Hematopoietic multipotent progenitor cell treated with erythropoietin and hydrocortisone succinate and interleukin-3 and kit ligand, for 6 days (in vitro differentiated cells): Measurements from ENCODE around the gene TUBG1.

ENCODE experiments used
- DNase-seq: peaks from one replicate; pipeline ENCODE4 v3.0.0-alpha.2; 2015

Gene TUBG1

DNA sequence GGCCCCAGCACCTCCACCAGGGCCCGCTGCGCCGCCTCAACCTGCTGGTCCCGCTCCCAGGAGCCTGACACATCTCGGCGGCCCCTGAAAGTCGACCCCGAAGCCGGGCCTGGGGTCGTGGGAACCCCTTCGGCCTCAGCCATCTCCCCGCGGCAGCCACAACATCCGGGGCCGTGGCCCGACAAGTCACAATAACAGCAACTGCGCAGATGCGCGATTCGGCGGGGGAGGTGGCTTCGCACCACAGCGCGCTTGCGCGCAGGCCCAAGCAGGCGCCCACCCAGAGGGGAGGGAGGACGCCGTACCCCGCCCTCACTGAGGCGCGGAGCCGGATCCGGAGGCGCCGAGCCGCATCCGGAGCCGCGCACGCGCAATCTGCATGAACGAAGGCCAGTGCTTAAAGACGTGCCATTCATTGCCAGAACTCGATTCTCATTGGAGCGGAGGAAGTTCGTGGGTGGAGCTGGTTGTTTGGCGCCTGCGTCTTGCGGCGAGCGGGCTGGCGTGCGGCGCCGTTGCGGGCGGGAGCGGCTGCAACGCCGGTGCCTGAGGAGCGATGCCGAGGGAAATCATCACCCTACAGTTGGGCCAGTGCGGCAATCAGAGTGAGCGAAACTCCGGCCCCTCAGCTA, at the start of gene TUBG1, which contains the start of gene RETREG3:
TUBG1 (plus strand) TSS at position 502 of the 632 bp plus-strand sequence; CDS start at position 557, 55 bp downstream.
RETREG3 (minus strand) TSS at position 193 of the 632 bp plus-strand sequence; CDS start at position 143, 50 bp downstream.
- DNase-seq = peak; percentile 100

DNA sequence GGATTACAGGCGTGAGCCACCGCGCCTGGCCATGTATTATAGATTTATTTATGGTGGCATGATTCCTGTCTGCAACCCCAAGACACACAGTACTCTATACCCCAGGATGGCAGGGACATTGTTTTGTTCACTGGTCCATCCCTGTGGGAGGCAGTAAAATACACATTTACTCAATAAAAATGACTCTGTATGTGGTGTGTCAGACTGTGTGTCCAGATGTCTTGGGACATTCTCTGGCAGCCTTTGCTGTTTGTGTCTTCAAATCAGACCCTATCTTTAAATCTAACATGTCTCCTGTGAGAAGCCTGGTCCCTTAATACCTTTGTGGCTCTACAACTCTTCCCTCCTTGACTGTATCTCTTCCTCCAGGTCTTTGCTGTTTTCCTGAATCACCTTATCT, 49.2 kb upstream of the TUBG1 start:
- DNase-seq = no peak

DNA sequence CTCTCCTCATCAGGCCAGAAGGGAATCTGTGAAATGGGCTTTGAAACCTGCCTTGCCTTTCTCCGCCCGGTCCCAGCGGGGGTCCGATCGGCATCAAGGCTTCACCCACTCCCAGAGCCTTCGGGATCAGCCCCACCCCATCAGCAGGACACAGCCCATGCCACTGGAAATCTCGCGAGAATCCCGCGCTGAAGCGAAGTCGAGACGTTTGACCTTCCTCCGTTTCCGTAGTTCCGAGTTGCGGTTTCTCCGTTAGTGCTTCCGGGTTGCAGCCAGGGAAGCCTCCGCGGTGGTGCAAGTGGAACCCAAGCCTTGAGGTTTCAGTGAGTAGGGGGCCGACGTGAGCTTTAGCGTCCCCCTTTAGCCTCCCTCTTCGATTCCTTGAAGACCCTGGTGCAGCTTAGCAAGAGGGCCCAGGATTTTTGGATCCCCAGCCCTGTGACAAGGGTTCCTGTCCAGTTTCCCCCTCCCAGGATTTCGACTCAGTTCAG, 47.5 kb upstream of the TUBG1 start, which contains the start of gene COASY:
COASY (plus strand) TSS at position 252 of the 491 bp plus-strand sequence. CDS start 475 bp downstream, outside the sequence.
- peak; percentile 98 for DNase-seq

DNA sequence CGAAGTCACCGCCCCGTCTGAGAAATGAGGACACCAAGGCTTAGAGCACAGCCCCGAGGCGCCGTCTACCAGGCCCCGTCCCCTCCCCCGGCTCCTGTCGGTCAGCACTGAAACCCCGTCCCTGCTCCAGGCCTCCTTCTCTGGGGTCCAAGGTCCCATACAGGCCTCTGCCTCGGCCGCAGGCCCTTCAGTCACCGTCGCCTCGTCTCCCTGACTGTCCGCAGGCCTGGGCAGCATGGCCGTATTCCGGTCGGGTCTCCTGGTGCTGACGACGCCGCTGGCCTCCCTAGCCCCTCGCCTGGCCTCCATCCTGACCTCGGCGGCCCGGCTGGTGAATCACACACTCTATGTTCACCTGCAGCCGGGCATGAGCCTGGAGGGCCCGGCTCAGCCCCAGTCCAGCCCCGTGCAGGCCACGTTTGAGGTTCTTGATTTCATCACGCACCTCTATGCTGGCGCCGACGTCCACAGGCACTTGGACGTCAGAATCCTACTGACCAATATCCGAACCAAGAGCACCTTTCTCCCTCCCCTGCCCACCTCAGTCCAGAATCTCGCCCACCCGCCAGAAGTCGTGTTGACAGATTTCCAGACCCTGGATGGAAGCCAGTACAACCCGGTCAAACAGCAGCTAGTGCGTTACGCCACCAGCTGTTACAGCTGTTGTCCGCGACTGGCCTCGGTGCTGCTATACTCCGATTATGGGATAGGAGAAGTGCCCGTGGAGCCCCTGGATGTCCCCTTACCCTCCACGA, 46.9 kb upstream of the TUBG1 start:
- DNase-seq = peak; percentile 53

DNA sequence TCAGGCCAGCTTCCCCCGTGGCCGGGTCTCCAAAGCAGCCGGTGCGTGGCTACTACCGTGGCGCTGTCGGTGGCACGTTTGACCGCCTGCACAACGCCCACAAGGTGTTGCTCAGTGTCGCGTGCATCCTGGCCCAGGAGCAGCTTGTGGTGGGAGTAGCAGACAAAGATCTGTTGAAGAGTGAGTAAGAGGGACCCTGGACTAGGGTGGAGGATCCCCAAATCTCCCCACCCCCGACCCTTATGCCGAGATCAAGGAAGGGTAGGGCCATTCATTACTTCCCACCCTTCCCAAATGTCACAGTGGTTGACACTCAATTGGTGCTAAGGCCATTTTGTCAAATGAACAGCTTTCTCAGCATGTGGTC, 46.4 kb upstream of the TUBG1 start:
- DNase-seq = no peak

DNA sequence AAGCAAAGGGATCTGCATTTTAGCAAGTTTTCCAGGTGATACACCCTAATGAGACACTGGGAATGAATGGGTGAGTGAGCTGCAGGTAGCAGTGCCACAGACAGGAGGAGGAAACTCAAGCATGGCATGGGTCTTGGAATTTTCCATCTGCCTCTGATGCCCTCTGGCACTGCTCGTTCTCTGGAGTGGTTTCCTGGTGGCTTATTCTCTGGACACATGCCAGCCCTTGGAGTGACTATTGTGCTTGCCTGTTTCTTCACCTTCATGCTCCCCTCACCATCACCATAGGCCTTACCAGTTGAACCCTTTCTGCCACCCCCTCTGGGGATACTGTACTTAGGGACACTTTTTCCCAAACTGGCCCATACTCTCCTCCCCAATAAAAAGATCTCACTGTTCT, 45.9 kb upstream of the TUBG1 start:
- DNase-seq = no peak

DNA sequence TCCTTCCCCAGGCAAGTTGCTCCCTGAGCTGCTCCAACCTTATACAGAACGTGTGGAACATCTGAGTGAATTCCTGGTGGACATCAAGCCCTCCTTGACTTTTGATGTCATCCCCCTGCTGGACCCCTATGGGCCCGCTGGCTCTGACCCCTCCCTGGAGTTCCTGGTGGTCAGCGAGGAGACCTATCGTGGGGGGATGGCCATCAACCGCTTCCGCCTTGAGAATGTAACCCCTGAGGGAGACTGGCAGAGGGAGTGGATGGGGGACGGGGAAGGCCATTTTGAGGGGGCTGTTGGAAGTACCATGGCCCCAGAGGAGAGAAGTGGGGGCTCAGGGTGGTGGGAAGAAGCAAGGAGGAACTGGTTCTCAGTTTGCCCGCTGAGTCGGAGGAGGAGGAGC, 45.5 kb upstream of the TUBG1 start:
- DNase-seq = no peak

DNA sequence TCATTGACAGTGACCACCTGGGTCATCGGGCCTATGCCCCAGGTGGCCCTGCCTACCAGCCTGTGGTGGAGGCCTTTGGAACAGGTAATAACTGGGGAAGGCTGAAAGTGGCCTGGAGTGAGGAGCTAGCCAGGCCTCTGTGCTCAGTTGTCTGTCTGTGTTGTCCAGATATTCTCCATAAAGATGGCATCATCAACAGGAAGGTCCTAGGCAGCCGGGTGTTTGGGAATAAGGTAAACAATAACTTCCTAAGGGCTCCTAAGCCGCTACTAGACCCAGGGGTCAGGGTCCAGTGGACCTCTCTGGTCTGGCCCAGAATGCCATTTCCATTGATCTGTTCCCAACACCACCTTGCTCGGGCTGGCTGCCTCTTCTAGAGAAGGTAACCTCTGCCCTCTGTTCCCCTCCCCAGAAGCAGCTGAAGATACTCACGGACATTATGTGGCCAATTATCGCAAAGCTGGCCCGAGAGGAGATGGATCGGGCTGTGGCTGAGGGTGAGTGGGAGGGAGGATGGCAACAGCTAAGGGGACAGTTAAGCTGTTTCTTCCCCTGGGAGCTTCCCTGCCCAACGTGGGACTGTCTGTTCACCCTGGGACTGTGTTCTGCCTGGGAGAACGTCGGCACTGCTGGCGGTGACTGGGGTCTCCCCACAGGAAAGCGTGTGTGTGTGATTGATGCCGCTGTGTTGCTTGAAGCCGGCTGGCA, 44.5 kb upstream of the TUBG1 start:
- DNase-seq = no peak

DNA sequence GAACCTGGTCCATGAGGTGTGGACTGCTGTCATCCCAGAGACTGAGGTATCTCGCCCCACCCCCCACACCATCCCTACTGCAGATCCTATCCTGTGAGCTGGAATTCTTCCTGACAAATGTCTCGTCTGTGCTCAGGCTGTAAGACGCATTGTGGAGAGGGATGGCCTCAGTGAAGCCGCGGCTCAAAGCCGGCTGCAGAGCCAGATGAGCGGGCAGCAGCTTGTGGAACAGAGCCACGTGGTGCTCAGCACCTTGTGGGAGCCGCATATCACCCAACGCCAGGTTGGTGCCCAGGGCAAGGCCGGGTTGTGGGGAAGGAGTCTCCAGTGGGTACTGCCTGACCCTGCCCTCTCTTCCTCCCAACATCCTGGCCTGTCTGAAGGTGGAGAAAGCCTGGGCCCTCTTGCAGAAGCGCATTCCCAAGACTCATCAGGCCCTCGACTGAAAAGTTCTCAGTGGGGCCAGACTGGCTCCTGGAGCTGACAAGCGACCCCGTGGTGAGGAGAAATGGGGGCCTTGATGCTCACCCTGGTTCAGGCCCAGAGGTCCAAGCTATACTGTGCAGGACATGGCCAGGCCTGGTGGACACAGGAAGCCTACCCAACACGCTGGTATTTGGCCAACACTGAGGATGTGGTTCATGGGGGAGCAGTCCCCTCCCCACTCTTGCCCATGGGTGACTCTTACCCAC, 43.8 kb upstream of the TUBG1 start:
- DNase-seq = no peak

DNA sequence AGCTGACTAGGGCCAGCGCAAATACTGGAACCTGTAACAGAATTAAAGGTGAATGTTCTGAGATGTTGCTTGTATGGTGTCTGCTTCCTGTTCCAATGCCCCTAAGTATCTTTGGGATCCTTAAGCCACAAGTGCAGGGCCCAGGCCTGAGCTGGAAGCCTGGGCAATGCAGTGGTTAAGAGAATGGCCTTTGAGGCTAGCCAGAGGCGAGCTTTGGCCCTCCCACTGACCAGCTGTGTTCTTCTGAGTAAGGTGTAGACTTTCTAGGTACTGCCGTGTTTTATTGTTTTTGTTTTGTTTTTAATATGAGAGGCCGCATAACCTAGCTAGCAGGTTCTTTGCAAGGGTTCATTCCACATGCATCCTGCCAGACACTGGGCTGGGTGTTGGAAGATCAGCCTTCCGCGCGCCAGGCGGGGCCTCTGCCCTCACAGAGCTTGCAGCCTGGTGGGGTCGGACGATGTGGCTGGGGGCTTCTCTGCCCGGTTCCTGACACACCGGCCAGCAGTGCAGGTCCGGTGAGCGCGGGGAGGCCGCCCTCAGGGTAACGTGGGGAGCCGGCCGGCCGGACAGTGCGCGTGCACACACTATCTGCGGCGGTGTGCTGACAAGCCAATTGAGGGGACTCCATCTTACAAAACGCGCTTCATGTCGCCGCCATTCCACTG, 43.1 kb upstream of the TUBG1 start:
- DNase-seq = no peak

DNA sequence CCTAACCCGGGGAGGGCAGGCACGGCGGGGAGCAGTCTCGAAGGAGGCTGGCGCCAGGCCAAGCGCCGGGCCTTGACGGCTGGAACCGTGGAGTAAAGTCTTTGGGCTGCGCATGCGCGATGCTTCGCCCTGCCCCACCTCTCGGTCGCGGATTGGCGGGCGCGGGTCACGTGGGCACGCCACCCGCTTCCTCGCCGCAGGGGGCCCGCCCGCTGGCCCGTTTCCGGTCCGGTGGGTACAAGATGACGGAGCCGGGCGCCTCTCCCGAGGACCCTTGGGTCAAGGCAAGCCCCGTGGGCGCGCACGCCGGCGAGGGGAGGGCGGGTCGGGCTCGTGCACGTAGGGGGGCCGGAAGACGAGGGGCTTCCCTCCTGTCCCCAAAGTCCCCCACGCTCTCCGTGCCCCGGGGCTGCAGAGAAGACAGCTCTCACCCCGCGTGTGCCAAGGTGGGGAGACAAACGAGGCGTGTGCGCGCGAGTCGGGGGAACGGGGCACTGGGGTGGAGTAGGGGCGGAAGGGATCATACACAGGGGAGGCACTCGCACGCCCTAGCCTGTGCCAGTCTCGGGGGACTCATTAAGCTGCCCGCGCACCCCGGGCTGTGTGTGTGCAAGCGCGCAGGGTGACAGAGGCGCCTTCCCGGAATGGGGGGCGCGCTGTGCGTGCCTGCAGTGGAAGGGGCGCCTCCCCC, 42.5 kb upstream of the TUBG1 start, which contains the start of gene MLX:
MLX (plus strand) TSS at position 218 of the 691 bp plus-strand sequence; CDS start at position 243, 25 bp downstream.
- peak; percentile 99 for DNase-seq

DNA sequence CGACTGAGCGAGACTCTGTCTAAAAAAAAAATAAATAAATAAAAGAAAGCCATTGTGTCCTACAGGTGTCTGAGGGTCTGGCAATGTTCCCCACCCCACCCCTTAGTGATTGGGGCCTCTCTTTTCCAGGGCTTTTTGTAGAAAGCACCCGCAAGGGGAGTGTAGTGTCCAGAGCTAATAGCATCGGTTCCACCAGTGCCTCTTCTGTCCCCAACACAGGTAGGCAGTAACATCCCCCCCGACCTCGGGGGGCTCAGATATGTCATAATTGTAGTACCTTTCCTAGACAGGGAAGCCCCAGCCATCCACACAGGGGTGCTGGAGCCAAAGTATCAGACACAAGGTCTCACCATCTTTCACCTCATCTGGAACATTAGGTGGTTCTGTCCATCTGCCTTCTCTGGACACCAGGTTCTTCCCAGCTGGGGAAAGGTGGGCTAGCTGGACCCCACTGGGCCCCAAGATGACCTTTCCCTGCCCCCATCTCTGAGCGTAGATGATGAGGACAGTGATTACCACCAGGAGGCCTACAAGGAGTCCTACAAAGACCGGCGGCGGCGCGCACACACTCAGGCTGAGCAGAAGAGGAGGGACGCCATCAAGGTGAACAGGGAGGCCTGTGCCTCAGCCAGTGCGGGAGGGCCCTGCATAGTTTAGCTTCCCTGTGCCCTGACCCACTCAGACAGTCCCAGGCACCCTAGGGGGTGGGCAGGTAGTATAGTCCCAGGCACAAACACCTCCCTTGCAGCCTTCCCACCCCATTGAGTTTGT, 41.0 kb upstream of the TUBG1 start:
- DNase-seq = no peak

DNA sequence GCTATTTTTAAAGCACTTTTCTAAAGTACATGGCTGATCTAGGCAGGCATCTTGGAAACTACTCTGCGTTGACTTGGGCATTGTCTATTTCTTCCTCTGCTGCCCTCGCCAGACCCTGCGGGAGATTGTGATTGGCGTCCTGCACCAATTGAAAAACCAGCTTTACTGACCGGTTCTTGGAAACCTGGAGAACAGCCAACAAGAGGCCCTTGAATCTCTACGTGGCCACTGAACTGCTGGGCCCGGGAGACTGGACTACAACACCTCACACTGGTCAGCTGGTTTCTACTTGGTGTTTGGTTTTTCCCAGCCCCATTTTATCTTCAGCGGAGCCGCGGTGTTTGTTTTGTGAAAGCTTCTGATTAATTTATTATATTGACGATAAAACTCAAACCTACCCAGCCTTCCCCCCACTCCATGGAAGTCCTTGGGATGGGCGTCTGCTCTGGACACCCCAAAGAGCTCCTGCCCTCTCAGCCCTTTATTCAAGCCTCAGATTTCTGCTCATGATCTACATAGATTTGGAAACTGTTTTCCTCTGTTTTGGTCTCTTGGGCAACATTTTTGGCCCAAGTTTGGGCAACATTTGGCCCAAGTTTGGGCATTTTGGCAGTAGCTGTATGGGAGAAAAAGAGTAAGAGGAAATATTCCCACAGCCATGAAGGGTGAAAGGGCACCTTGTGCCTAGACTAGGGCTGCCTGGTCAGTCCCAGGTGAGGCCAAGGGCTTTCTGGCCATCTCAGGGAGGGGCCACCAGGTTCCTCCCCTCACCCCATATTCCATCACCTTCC, 37.9 kb upstream of the TUBG1 start:
- DNase-seq = no peak

DNA sequence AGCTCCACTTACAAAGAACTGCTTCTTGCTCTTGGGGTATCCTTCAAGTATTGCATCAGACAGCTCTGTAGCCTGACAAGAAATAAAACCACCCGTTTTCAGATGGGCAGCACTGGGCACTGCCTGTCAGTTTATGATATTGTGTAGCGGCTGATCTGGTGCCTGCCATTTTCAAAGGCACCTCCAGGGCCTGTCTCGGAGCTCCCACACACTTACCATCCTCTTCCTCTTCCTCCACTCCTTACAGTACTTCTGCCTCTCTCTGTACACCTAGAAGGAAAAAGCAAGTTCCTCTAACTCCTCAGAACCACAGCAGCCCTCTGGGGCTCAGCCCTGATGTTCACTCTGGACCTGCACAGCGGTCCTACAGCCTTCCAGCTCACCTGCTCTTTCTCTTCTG, 36.4 kb upstream of the TUBG1 start:
- DNase-seq = no peak

DNA sequence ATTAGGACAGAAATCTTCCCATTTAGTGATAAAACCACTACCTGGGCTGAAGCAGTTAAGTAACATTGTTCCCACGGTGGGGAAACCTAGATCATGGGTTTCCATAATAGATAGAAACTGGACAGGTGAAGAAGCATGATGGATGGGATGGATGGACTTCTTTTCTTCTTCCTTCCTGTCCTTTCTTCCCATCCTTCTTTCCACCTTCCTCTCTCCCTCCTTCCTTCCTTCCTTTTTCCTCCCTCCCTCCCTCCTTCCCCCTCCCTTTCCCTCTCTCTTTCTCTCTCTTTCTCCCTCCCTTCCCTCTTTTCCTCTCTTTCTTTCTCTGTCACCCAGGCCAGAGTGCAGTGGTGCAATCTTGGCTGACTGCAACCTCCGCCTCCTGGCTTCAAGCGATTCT, 35.0 kb upstream of the TUBG1 start:
- no peak for DNase-seq

DNA sequence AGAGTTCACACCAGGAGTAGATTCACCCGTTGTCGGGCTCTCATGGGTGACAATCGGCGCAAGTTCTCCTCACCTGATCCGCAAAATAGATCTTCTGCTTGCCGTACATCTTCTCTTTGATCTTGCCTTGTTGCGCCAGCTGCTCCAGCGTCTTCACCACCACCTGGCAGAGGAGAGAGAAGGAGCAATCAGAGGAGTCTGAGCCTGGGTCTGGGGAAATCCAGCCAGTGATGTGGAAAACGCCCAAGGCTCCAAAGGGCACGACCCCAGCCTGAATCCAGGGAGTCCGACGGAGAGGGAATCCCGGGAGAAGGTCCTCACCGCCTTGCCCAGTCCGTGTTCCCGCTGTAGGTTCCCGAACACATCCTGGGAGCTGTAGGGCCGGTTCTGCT, 32.3 kb upstream of the TUBG1 start:
- DNase-seq = peak; percentile 34

DNA sequence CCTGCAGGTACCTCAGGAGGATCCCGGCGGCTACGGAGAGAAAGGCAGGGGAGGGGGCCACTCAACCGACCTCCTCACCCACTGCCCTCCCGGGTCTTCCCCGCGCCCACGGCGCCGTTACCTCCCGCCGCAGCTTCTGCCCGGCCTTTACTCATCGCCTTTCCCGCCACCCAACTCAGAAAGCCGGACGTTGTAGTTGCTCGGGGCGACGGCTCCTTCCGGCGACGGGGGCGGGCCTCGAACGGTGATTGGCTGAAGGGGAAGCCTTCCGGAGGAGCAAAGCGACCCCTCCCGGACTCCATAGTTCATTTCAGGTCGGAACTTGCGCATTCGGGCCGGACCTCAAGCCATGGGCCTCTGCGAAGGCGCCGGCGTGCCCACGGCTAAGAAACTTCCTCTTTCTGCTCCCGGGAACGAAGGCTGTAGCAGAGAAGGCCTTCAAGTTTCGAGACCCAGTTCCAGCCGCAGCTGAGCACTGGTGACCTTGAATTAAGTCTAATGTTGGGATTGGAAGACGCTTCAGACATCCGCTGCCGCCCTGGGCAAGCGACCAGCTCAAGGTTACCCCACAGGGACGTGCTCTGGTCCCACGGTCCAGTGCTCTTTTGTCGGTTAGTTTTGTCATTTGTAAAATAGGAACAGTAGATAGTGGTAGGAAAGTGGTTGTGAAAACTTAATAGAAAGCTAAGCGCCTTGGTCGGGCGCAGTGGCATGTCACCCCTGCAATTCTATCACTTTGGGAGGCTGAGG, 31.8 kb upstream of the TUBG1 start, which contains the start of gene PSMC3IP:
PSMC3IP (minus strand) TSS at position 198 of the 750 bp plus-strand sequence; CDS start at position 155, 43 bp downstream.
- peak; percentile 98 for DNase-seq

DNA sequence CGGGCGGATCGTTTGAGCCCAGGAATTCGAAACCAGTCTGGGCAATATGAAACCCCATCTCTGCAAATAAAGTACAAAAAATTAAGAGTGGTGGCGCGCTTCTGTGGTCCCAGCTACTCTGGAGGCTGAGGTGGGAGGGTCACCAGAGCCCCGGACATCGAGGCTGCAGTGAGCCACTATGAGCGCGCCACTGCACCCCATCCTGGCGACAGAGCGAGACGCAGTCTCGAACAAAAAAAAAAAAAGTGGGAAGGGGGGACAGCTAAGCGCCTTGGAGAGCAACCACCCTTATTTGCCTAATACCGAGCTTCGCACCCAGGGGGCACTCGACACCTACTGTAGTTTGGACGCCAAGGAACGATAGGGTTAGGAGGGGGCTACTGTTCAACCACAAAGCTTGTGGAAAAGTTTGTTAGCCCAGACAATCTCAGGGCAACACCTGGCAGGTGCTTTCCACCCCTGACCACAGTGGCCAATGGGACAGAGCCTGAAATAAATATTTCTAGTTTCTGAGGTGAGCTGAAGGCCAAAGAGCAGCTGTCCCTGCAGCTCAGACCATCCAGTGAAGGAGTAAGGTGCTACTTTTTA, 31.1 kb upstream of the TUBG1 start:
- DNase-seq = peak; percentile 93
